ENCODE results near the gene SLC35G3. TPM values are rescaled to one million over a fixed set of nuclear protein-coding genes. Genes with fewer than 3 reads are reported as not detected.

SLC35G3 gene
- total RNA-seq, 4 donors from 2014 or later: not detected

- no peak for TF ChIP-seq POLR2A (IDR thresholded peaks at IDR 0.05)
- TF ChIP-seq, protein P1, sequence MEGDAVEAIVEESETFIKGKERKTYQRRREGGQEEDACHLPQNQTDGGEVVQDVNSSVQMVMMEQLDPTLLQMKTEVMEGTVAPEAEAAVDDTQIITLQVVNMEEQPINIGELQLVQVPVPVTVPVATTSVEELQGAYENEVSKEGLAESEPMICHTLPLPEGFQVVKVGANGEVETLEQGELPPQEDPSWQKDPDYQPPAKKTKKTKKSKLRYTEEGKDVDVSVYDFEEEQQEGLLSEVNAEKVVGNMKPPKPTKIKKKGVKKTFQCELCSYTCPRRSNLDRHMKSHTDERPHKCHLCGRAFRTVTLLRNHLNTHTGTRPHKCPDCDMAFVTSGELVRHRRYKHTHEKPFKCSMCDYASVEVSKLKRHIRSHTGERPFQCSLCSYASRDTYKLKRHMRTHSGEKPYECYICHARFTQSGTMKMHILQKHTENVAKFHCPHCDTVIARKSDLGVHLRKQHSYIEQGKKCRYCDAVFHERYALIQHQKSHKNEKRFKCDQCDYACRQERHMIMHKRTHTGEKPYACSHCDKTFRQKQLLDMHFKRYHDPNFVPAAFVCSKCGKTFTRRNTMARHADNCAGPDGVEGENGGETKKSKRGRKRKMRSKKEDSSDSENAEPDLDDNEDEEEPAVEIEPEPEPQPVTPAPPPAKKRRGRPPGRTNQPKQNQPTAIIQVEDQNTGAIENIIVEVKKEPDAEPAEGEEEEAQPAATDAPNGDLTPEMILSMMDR (IDR thresholded peaks at IDR 0.05): no peak
- intact Hi-C loops (cut with DNase I; ENCODE audit: low total_unique reads): no loop called here
- 95 to 96% methylated on average over 11 of the region's 11 CpGs for WGBS, 2 donors
Observed at GRCh38 chr17:35149941-35150340, 44.3 kb downstream of the SLC35G3 start.

DNA sequence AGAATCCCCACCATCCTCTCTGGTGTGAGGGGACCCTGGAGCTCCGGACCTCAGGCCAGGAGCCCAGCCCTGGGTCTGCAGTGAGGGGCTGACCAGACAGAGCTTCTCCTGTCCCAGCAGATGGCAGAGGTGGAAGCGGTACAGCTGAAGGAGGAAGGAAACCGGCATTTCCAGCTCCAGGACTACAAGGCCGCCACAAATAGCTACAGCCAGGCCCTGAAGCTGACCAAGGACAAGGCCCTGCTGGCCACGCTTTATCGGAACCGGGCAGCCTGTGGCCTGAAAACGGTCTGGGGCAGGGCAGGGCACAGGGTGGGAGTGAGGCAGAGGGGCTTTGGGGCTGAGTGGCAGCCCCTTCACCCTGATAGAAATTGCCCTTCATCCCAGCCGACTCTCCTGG is 46.0 kb downstream of the SLC35G3 start:
- intact Hi-C loops (cut with DNase I; ENCODE audit: low total_unique reads): no loop called here
- no peak overlapping the region for H3K4me3 ChIP-seq (ENCODE audit: low read depth, poor library complexity, severe bottlenecking)

More at GRCh38 chr17:35149941-35150340, 44.3 kb downstream of the SLC35G3 start:
- no peak overlapping the region for H3K4me3 ChIP-seq (ENCODE audit: low read depth, poor library complexity, severe bottlenecking)
- DNase-seq (ENCODE audit: low spot score in 2 of 2): no peak

DNA sequence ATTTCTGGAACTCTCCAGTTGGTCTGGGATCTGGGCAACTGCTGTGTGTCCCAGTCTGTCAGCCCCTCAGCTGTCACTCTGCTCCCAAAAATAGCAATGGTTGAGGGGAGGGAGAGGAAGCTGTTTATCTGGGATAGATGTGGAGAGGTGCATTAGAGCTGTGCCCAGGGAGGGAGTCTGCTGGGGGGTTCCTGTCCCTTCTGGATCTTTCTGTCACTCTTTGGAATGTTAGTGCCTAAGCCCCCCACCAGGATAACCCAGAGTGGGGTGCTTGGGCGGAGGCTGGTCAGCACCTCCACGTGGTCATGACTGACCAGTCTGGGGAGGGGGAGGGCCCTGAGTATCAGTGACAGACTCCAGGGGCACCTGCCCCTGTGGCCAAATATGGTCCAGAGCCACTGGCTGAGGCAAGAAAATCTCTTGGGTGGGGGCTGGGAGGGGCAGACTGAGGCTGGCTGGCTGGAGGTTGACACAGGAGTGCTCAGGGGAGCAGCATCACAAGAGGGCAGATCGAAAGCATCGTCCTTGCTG is 46.8 kb downstream of the SLC35G3 start, which contains the start of gene UNC45B:
TSS of gene UNC45B (plus strand) at position 443 of the 531 bp plus-strand sequence. CDS start 447 bp downstream, outside the sequence.
- no peak within 1 kb of the TSS for H3K4me3 ChIP-seq (ENCODE audit: low read depth, poor library complexity, severe bottlenecking)
- TF ChIP-seq, protein P1 (IDR thresholded peaks at IDR 0.05): no peak
- TF ChIP-seq POLR2A (IDR thresholded peaks at IDR 0.05): no peak
- intact Hi-C loops (cut with DNase I; ENCODE audit: low total_unique reads): no loop called here
- DNase-seq (ENCODE audit: low spot score in 2 of 2): no peak
- WGBS, 2 donors: 70 to 76% methylated on average over 4 of the region's 4 CpGs

More for the DNA sequence above, 46.0 kb downstream of the SLC35G3 start:
- TF ChIP-seq, protein P1 (IDR thresholded peaks at IDR 0.05): no peak
- no peak for TF ChIP-seq POLR2A (IDR thresholded peaks at IDR 0.05)
- 75% methylated on average over 9 of the region's 9 CpGs for WGBS, 2 donors
- no peak for DNase-seq (ENCODE audit: low spot score in 2 of 2)

DNA sequence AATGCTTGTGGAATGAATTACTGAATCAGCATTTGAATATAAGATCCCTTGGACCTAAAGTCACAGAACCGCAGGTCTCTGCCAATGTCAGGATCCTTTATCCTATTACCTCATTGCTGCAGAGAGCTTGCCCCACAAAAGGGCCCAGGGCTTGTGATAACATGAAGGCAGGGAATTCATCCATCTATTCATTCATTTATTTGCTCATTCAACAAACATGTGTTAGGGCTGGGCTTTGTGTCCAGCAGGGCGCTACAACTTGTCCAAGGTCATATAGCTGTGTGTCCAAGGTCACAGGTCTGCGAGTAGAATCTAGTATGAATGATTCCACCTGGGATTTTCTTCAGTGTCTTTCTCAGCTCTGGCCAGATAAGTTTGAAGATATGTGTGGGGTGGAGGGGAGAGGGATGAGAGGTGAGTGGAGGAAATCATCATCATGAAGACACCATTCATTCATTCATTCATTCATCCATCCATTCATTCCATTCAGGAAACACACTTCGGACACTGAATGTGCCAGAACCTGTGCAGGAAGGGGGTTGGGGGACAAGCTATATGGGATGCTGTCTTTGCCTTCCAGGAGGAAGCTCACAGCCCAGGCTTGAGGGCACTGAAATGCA is 47.9 kb downstream of the SLC35G3 start:
- WGBS, 2 donors: 65 to 71% methylated on average over 4 of the region's 4 CpGs
- intact Hi-C loops (cut with DNase I; ENCODE audit: low total_unique reads): no loop called here
- DNase-seq (ENCODE audit: low spot score in 2 of 2): no peak
- no peak overlapping the region for H3K4me3 ChIP-seq (ENCODE audit: low read depth, poor library complexity, severe bottlenecking)
- TF ChIP-seq POLR2A (IDR thresholded peaks at IDR 0.05): no peak
- TF ChIP-seq, protein P1 (IDR thresholded peaks at IDR 0.05): no peak

- H3K4me3 ChIP-seq (ENCODE audit: low read depth, poor library complexity, severe bottlenecking): no peak overlapping the region
- no peak for TF ChIP-seq POLR2A (IDR thresholded peaks at IDR 0.05)
- TF ChIP-seq, protein P1 (IDR thresholded peaks at IDR 0.05): no peak
- intact Hi-C loops (cut with DNase I; ENCODE audit: low total_unique reads): no loop called here
- WGBS, 2 donors: 81 to 83% methylated on average over 4 of the region's 4 CpGs
- DNase-seq (ENCODE audit: low spot score in 2 of 2): no peak
Observed at GRCh38 chr17:35144840-35145239, 49.4 kb downstream of the SLC35G3 start.

Other genes with a start within 250 kb of the SLC35G3 start
- gene CCT6B, start 232.9 kb downstream of the SLC35G3 start, total RNA-seq: 1 to 10 TPM; 1.3 to 3.4 (median 1.8) TPM
- 10 to 100 TPM; 11.7 to 15.6 (median 13.3) TPM for gene ZNF830, start 232.9 kb downstream of the SLC35G3 start, total RNA-seq
- gene LIG3, start 213.9 kb downstream of the SLC35G3 start, total RNA-seq: 10 to 100 TPM; 13.7 to 67.6 (median 29.9) TPM
- gene RFFL, start 130.7 kb downstream of the SLC35G3 start, total RNA-seq: 10 to 100 TPM; 16.5 to 31.9 (median 21.4) TPM
- gene RAD51D, start 74.5 kb downstream of the SLC35G3 start, total RNA-seq: 1 to 10 TPM; 2.8 to 5.9 (median 3.8) TPM
- gene FNDC8, start 72.8 kb downstream of the SLC35G3 start, total RNA-seq: not detected
- gene NLE1, start 52.1 kb downstream of the SLC35G3 start, total RNA-seq: 10 to 100 TPM; 12.7 to 23.0 (median 13.2) TPM
- under 1 TPM in 1 of 4 donors, not detected in 3; 0.06 TPM for gene UNC45B, start 46.6 kb downstream of the SLC35G3 start, total RNA-seq
- gene SLFN5, start 48.7 kb upstream of the SLC35G3 start, total RNA-seq: 10 to 100 TPM in 2 of 4 donors, 1 to 10 TPM in 2; 6.0 to 14.1 (median 11.2) TPM
- gene SLFN11, start 179.2 kb upstream of the SLC35G3 start, total RNA-seq: 10 to 100 TPM in 1 of 4 donors, 1 to 10 TPM in 3; 3.3 to 11.4 (median 7.0) TPM
- 1 to 10 TPM; 1.2 to 2.5 (median 1.9) TPM for gene SLFN12, start 238.1 kb upstream of the SLC35G3 start, total RNA-seq

All from lower leg skin (tissue), 4 donors.